ENCODE measurements around the gene C4A.

DNA sequence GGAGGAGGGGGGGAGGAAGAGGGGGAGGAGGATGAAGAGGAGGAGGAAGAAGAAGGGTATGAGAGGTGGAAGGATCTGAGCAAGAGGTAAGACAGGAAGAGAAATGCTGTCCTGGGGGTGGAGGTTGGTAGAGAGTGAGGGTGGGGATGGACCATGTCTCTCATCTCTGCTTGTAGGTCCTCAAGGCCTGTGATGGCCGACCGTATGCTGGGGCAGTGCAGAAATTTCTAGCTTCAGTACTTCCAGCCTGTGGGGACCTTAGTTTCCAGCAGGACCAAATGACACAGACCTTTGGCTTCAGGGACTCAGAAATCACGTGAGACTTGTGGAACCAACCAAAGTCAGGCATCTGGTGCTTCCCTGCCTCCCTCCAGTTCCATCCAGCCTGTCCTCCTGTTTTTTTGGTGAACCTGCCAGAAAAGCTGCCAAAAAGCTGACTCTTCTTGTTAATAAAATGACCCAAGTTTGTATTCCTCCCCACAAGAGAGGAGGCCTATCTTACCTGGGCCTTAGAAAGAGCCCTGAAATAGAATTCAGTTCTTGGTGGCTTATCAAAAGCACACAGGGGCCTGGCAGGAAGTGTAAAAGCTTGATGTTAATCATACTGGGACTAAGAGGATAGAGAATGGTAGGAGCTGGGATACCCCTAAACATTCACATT, 2.5 kb upstream of the C4A start:
- TF ChIP-seq CTCF (optimal IDR thresholded peaks at IDR 0.05 in 1 of 3, IDR thresholded peaks at IDR 0.05 in 1 of 3, conservative IDR thresholded peaks at IDR 0.05 in 1 of 3; ENCODE audit: extremely low read depth in 1 of 3, insufficient read depth in 2 of 3, low read length in 3 of 3) (no peak), EZH2 (IDR thresholded peaks at IDR 0.05; ENCODE audit: low read length) (no peak)
